Natural killer cell (primary cell): ENCODE data around the gene ZPR1. TPM values are rescaled to one million over a fixed set of nuclear protein-coding genes. Genes with fewer than 3 reads are reported as not detected.

Source experiments
- ATAC-seq, 3 donors: fragments of 150-1000 bp in 2 of 3; fragments of 200-7000 bp in 1 of 3; cut with Tn5 transposase; 1 replicate in 1 of 3; 2 replicates in 2 of 3; pipeline ENCODE4 v1.10.0; 2021; ENCODE audit warnings: mild to moderate bottlenecking in 2 of 3, moderate library complexity in 2 of 3
- DNase-seq, 2 donors: peaks; one replicate each; pipeline versions ENCODE4 v3.0.0 to v3.0.0-alpha.2; 2013 to 2021; ENCODE audit warnings: mixed read lengths in 1 of 2
- H3K27ac ChIP-seq: one replicate; pipeline ENCODE4 v1.5.1; 2013; ENCODE audit warnings: mild to moderate bottlenecking, low read length
- H3K27me3 ChIP-seq: one replicate; pipeline ENCODE4 v1.6.1; 2013; ENCODE audit warnings: low read length; ENCODE audit not compliant: control insufficient read depth, insufficient read depth
- H3K36me3 ChIP-seq: one replicate; pipeline ENCODE4 v1.6.1; 2013; ENCODE audit warnings: low read length; ENCODE audit not compliant: control insufficient read depth, insufficient read depth
- H3K4me1 ChIP-seq: one replicate; pipeline ENCODE4 v1.6.1; 2013; ENCODE audit warnings: low read length; ENCODE audit not compliant: control insufficient read depth, insufficient read depth
- H3K4me3 ChIP-seq: one replicate; pipeline ENCODE4 v1.5.1; 2013; ENCODE audit warnings: low read length
- H3K9me3 ChIP-seq: one replicate; pipeline ENCODE4 v1.6.1; 2013; ENCODE audit warnings: low read length; ENCODE audit not compliant: control insufficient read depth, insufficient read depth
- H3K27ac Mint-ChIP-seq, 2 donors: one replicate each; pipeline ENCODE4 v1.8.0; 2022; ENCODE audit warnings: mild to moderate bottlenecking in 2 of 2, mixed read lengths in 2 of 2, moderate library complexity in 1 of 2
- H3K27me3 Mint-ChIP-seq, 2 donors: one replicate each; pipeline ENCODE4 v1.8.0; 2022; ENCODE audit warnings: low read depth in 2 of 2, mixed read lengths in 2 of 2
- H3K36me3 Mint-ChIP-seq: one replicate; pipeline ENCODE4 v1.8.0; 2022; ENCODE audit warnings: mixed read lengths
- H3K4me1 Mint-ChIP-seq, 2 donors: one replicate each; pipeline ENCODE4 v1.8.0; 2022; ENCODE audit warnings: mixed read lengths in 2 of 2
- H3K4me3 Mint-ChIP-seq: one replicate; pipeline ENCODE4 v1.8.0; 2022; ENCODE audit warnings: mild to moderate bottlenecking, moderate library complexity, mixed read lengths
- H3K9me3 Mint-ChIP-seq, 2 donors: one replicate each; pipeline ENCODE4 v1.8.0; 2022; ENCODE audit warnings: mixed read lengths in 2 of 2
- WGBS: methylation state at CpG from one replicate; pipeline ENCODE4 v1.1.7; 2013; ENCODE audit warnings: missing lambda C conversion rate; ENCODE audit not compliant: insufficient coverage; 5-methylcytosine and 5-hydroxymethylcytosine counted together
- intact Hi-C: fragments of 100-400 bp; cut with micrococcal nuclease; formaldehyde crosslinking; loops from one replicate; pipeline ENCODE4 v1.14.2; 2022
- total RNA-seq, 4 donors: library from RNA; stranded (reverse); fragments of 120-200 nt in 1 of 4; gene quantifications; one replicate each; pipeline versions ENCODE4 v1.2.3 to v1.2.4, GENCODE V29; 2013 to 2022
- TF ChIP-seq, protein P1 (sequence below): fragments of 200-600 bp; IDR thresholded peaks from one replicate; pipeline ENCODE4 v1.8.0; 2022; ENCODE audit warnings: antibody characterized with exemption

The ZPR1 gene
- total RNA-seq, 3 donors from 2014 or later (not counting 1 experiment from before 2014, with no cell fraction given): 92.0 to 107 (median 92.6) TPM

DNA sequence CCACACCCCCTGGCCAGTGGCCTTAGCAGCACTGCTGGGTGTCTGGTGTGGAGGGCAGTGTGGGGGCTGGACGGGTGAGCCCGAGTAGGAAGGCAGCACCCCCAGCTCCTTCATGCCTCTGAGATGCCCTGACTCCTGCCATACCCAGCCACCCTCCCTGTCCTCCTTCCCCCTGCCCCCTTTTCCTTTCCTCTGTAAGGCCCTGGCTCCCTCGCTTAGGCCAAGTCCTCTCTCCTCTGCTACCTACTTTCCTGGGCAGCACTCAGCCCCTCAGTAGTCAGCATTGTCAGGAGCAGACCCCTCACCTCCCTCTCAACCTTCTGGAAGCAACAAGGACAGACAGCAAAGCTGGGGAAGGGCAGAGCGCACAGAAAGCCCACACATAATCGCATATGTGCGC, 63.0 kb downstream of the ZPR1 start:
- Histone ChIP-seq H3K9me3 (no peaks in the 10 kb centered on the region), H3K27ac (no peak overlapping the region), H3K36me3 (no peaks in the 10 kb centered on the region), H3K4me3 (no peak overlapping the region), H3K4me1 (no peaks in the 10 kb centered on the region), H3K27me3 (no peaks in the 10 kb centered on the region)
- Mint-ChIP-seq H3K27ac (no peak overlapping the region), H3K9me3 (no peaks in the 10 kb centered on the region), H3K4me1 (no peaks in the 10 kb centered on the region), H3K36me3 (no peaks in the 10 kb centered on the region), H3K4me3 (no peak overlapping the region), H3K27me3 (peaks cover 0 to 11% of the 10 kb centered on the region in 2 donors)
- ATAC-seq (no peak), DNase-seq (no peak)
- TF ChIP-seq, protein P1, sequence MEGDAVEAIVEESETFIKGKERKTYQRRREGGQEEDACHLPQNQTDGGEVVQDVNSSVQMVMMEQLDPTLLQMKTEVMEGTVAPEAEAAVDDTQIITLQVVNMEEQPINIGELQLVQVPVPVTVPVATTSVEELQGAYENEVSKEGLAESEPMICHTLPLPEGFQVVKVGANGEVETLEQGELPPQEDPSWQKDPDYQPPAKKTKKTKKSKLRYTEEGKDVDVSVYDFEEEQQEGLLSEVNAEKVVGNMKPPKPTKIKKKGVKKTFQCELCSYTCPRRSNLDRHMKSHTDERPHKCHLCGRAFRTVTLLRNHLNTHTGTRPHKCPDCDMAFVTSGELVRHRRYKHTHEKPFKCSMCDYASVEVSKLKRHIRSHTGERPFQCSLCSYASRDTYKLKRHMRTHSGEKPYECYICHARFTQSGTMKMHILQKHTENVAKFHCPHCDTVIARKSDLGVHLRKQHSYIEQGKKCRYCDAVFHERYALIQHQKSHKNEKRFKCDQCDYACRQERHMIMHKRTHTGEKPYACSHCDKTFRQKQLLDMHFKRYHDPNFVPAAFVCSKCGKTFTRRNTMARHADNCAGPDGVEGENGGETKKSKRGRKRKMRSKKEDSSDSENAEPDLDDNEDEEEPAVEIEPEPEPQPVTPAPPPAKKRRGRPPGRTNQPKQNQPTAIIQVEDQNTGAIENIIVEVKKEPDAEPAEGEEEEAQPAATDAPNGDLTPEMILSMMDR: no peak
- intact Hi-C loops: no loop called here
- 75% methylated on average over 6 of the region's 6 CpGs for WGBS

Other genes with a start within 250 kb of the ZPR1 start
- gene BUD13, start 15.0 kb downstream of the ZPR1 start, total RNA-seq: 10 to 100 TPM; 13.5 to 16.0 (median 13.7) TPM
- not detected for gene APOA5, start 3.9 kb upstream of the ZPR1 start, total RNA-seq
- not detected for gene APOA4, start 35.3 kb upstream of the ZPR1 start, total RNA-seq
- not detected for gene APOC3, start 41.9 kb upstream of the ZPR1 start, total RNA-seq
- under 1 TPM in 2 of 3 donors, not detected in 1; 0.54 to 0.87 TPM for gene APOA1, start 49.6 kb upstream of the ZPR1 start, total RNA-seq